AG09309 (cell line): ENCODE measurements around the gene LBR.

Source experiments
- DNase-seq: peaks from one replicate; pipeline ENCODE4 v3.0.0-alpha.2; 2010; ENCODE audit warnings: low read depth
- H3K4me3 ChIP-seq: 2 replicates; pipeline ENCODE4 v1.5.1; 2011; ENCODE audit warnings: mild to moderate bottlenecking, low read depth, low read length, moderate library complexity; ENCODE audit not compliant: control insufficient read depth
- CTCF ChIP-seq: IDR thresholded peaks from 2 replicates; pipeline ENCODE4 v1.5.1; 2011; ENCODE audit warnings: mild to moderate bottlenecking, low read depth, low read length, inconsistent platforms; ENCODE audit not compliant: insufficient read depth, control insufficient read depth; ENCODE audit errors: missing control alignments

Gene LBR

DNA sequence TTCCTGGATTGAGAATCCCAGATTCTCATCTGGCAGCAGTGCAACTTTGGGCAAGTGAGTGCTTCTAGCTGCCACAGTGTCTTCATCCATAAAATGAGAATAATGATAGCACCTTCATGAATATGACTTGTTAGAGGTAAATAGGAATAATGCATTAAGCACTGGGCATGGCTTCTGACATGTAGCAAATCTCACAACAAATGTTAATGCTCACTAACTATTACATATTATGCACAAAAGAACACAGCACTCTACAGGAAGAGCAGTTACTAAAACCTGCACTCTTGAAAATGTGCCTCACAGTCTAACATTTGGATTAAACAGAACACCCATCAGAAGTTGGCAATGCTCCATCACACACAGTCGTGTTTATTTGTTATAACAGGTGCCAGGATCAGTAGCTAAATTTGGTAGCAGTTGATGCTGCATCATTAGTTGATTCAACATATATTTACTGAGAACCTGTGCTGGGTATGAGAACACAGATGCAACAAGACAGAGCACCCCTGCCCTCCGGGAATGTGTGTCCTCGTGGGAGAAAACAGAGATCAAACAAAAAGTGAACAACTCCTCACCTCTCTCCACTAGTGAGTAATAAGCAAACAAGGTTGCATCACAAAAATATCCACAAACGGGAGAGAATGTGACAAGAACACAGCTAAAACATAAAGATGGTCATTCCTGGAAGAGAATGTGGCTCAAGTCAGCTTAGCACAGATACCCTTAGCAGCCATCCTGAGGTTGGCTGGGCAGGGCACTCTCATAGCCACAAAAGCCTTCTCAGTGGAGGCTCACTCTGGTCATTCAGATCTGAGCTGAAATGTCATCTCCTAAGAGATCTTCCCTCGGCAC lies 26.2 kb upstream of the LBR start:
- no peak for TF ChIP-seq CTCF
- no peak overlapping the region for H3K4me3 ChIP-seq
- DNase-seq, result no peak

- TF ChIP-seq CTCF, result no peak
- DNase-seq, result no peak
- no peak overlapping the region for H3K4me3 ChIP-seq
Measured at GRCh38 chr1:225451840-225452515, 24.1 kb upstream of the LBR start.

DNA sequence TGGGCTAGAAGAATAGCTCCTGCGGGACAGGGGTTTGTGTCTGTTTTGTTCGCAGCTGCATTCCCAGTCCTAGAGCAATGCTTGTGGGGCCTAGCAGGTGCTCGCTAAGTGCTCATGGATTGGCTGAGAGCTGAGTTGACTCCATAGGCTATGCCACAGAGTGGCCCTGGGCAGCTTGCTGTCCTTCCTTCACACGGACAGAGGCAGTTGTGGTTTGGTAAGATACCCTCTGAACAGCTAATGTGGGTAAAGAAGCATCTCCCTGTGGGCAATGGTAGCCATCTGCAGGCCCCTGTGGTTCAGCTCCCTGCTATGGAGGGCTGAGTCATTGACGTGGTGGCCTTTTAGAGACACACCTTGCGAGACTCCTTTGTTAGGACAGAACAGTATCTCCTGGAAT lies 23.5 kb upstream of the LBR start:
- no peak for TF ChIP-seq CTCF
- DNase-seq, result no peak
- H3K4me3 ChIP-seq, result no peak overlapping the region

DNA sequence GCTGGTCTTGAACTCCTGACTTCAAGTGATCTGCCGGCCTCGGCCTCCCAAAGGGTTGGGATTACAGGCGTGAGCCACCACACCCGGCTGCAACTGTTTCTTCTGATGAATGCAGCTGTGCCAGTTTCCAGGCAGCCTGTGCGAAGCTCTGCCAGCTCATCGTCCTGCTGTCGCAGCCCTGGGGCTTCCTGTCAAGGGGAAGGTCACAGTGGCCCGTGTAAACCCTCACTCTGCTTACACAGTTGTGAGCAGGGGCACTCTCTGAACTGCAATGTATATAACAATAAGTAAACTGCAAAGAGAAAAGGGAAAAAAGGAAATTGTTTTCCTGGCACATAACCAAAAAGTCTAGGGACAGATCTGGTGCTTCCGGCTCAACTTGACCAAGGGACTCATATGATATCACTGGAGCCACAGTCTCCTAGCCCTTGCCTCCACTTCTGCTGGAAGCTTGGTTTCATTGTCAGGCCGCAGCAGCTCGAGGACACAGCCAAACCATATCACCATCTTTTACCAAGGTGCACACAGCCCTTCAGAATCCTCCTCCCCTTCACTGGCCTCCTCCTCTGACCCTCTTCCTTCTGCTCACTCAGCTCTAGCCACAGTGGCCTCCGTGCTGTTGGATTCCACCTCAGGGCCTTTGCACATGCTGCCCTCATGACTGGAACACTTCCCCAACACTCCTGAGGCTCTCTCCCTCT lies 22.8 kb upstream of the LBR start:
- no peak for DNase-seq
- TF ChIP-seq CTCF, result no peak
- H3K4me3 ChIP-seq, result no peak overlapping the region

DNA sequence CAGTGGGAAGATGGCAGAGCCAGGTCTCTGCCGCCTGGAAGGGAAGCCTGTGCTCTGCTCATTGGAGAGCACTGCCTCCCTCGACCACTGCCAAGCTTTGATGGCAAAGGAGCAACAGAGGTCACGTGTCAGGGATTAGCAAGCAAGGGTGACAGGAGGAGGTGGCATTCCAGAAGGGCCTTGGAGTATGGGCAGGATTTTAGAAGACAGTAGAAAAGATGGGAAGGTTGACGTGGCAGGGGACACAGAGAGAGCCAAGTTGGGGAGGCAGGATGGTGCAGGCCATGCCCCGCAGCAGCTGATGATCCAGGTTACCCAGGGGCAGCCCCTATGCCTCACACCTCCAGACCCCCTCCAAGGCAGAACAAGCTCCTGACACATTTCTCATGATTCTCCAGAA lies 21.9 kb upstream of the LBR start:
- no peak for TF ChIP-seq CTCF
- no peak for DNase-seq
- no peak overlapping the region for H3K4me3 ChIP-seq

GRCh38 chr1:225449261-225449660 lies 21.4 kb upstream of the LBR start:
- DNase-seq, result no peak

More at GRCh38 chr1:225449261-225449660, 21.4 kb upstream of the LBR start:
- no peak for TF ChIP-seq CTCF
- H3K4me3 ChIP-seq, result no peak overlapping the region
